HG03460 (cell line): Measurements from ENCODE around the gene SHC3.

Source experiments
- ATAC-seq: cut with Tn5 transposase; IDR thresholded peaks from one replicate; pipeline ENCODE4 v1.9.1; 2021; ENCODE audit not compliant: unreplicated experiment

The SHC3 gene

GRCh38 chr9:89112243-89112642 lies 66.4 kb downstream of the SHC3 start:
- no peak for ATAC-seq

GRCh38 chr9:89109666-89110065 lies 69.0 kb downstream of the SHC3 start:
- ATAC-seq, result no peak

- ATAC-seq, result no peak
Measured at GRCh38 chr9:89107406-89107805, 71.2 kb downstream of the SHC3 start.

- ATAC-seq, result no peak
Measured at GRCh38 chr9:89106224-89106851, 72.3 kb downstream of the SHC3 start.

- no peak for ATAC-seq
Measured at GRCh38 chr9:89104821-89105220, 73.8 kb downstream of the SHC3 start.

- ATAC-seq, result no peak
Measured at GRCh38 chr9:89097219-89097618, 81.4 kb downstream of the SHC3 start.

GRCh38 chr9:89096807-89097206 lies 81.8 kb downstream of the SHC3 start:
- no peak for ATAC-seq

- ATAC-seq, result no peak
Measured at GRCh38 chr9:89095761-89096528, 82.7 kb downstream of the SHC3 start.

- ATAC-seq, result no peak
Measured at GRCh38 chr9:89093201-89093975, 85.2 kb downstream of the SHC3 start.

- ATAC-seq, result no peak
Measured at GRCh38 chr9:89089176-89089575, 89.4 kb downstream of the SHC3 start.

- ATAC-seq, result no peak
Measured at GRCh38 chr9:89083626-89084025, 95.0 kb downstream of the SHC3 start.

- no peak for ATAC-seq
Measured at GRCh38 chr9:89080193-89080592, 98.4 kb downstream of the SHC3 start.

GRCh38 chr9:89079391-89079790 lies 99.2 kb downstream of the SHC3 start:
- ATAC-seq, result no peak

- ATAC-seq, result no peak
Measured at GRCh38 chr9:89078860-89079259, 99.8 kb downstream of the SHC3 start.

- no peak for ATAC-seq
Measured at GRCh38 chr9:89078421-89078820, 100.2 kb downstream of the SHC3 start.

GRCh38 chr9:89077519-89077918 lies 101.1 kb downstream of the SHC3 start:
- ATAC-seq, result peak; percentile 62

GRCh38 chr9:89073397-89073796 lies 105.2 kb downstream of the SHC3 start:
- no peak for ATAC-seq

- no peak for ATAC-seq
Measured at GRCh38 chr9:89071591-89071990, 107.0 kb downstream of the SHC3 start.

- no peak for ATAC-seq
Measured at GRCh38 chr9:89066835-89067234, 111.8 kb downstream of the SHC3 start.

- ATAC-seq, result no peak
Measured at GRCh38 chr9:89065921-89066320, 112.7 kb downstream of the SHC3 start.

- ATAC-seq, result no peak
Measured at GRCh38 chr9:89060790-89061189, 117.8 kb downstream of the SHC3 start.

GRCh38 chr9:89059925-89060506 lies 118.6 kb downstream of the SHC3 start:
- no peak for ATAC-seq
